SK-N-SH treated with all-trans-retinoic acid at 6 μM for 48 hours (cell line): ENCODE data around the gene POLE4.

Experiments used
- ATAC-seq: fragments of 200-7000 bp; cut with Tn5 transposase; 3 replicates; pipeline ENCODE4 v1.9.1; 2020; ENCODE audit warnings: mild to moderate bottlenecking, moderate library complexity
- BACH2 ChIP-seq: fragments of 250-450 bp; sonication (Bioruptor Pico); IDR thresholded peaks from 2 replicates; pipeline ENCODE4 v1.9.0; 2021; ENCODE audit warnings: mild to moderate bottlenecking, borderline replicate concordance
- ESRRG ChIP-seq: fragments of 250-450 bp; sonication (Bioruptor Pico); IDR thresholded peaks from 2 replicates; pipeline ENCODE4 v1.6.1; 2021; ENCODE audit warnings: mild to moderate bottlenecking
- ISL1 ChIP-seq: fragments of 250-450 bp; sonication (Bioruptor Pico); IDR thresholded peaks from 2 replicates; pipeline ENCODE4 v2.1.2; 2022; ENCODE audit warnings: mild to moderate bottlenecking, moderate library complexity
- OSR1 ChIP-seq: fragments of 250-450 bp; sonication (Bioruptor Pico); IDR thresholded peaks from 2 replicates; pipeline ENCODE4 v1.8.0; 2022; ENCODE audit warnings: moderate library complexity, mild to moderate bottlenecking, inconsistent platforms
- PPARA ChIP-seq: fragments of 250-450 bp; sonication (Bioruptor Pico); IDR thresholded peaks from 2 replicates; pipeline ENCODE4 v1.5.0; 2020; ENCODE audit warnings: mild to moderate bottlenecking, borderline replicate concordance
- SNAI2 ChIP-seq: fragments of 250-450 bp; sonication (Bioruptor Pico); IDR thresholded peaks from 2 replicates; pipeline ENCODE4 v1.5.0; 2020; ENCODE audit warnings: mild to moderate bottlenecking, moderate library complexity
- TCF4 ChIP-seq: fragments of 250-450 bp; sonication (Bioruptor Pico); IDR thresholded peaks from 2 replicates; pipeline ENCODE4 v1.8.0; 2021; ENCODE audit warnings: mild to moderate bottlenecking, moderate library complexity, borderline replicate concordance
- TOX ChIP-seq: fragments of 250-450 bp; sonication (Bioruptor Pico); IDR thresholded peaks from 2 replicates; pipeline ENCODE4 v1.8.0; 2021; ENCODE audit warnings: mild to moderate bottlenecking, moderate library complexity, borderline replicate concordance
- ZC3H10 ChIP-seq: fragments of 250-450 bp; sonication (Bioruptor Pico); IDR thresholded peaks from 2 replicates; pipeline ENCODE4 v1.5.1; 2021; ENCODE audit warnings: mild to moderate bottlenecking, moderate library complexity
- ZFP3 ChIP-seq: fragments of 250-450 bp; sonication (Bioruptor Pico); IDR thresholded peaks from 2 replicates; pipeline ENCODE4 v1.5.0; 2020; ENCODE audit warnings: mild to moderate bottlenecking, moderate library complexity
- ZNF565 ChIP-seq: fragments of 450-650 bp; formaldehyde crosslinking; conservative IDR thresholded peaks from 2 replicates; pipeline ENCODE4 v1.5.0; 2020; ENCODE audit warnings: low read depth, mild to moderate bottlenecking, moderate library complexity
- ZNF8 ChIP-seq: fragments of 450-650 bp; formaldehyde crosslinking; IDR thresholded peaks from 2 replicates; pipeline ENCODE4 v1.5.0; 2020; ENCODE audit warnings: mild to moderate bottlenecking, moderate library complexity
- TF ChIP-seq, protein P1 (sequence below): fragments of 250-450 bp; sonication (Bioruptor Pico); IDR thresholded peaks from 2 replicates; pipeline ENCODE4 v1.5.0; 2020; ENCODE audit warnings: mild to moderate bottlenecking, moderate library complexity
- TF ChIP-seq, protein P2 (sequence below): fragments of 250-450 bp; sonication (Bioruptor Pico); IDR thresholded peaks from 2 replicates; pipeline ENCODE4 v1.5.1; 2021; ENCODE audit warnings: mild to moderate bottlenecking, moderate library complexity

Gene POLE4

DNA sequence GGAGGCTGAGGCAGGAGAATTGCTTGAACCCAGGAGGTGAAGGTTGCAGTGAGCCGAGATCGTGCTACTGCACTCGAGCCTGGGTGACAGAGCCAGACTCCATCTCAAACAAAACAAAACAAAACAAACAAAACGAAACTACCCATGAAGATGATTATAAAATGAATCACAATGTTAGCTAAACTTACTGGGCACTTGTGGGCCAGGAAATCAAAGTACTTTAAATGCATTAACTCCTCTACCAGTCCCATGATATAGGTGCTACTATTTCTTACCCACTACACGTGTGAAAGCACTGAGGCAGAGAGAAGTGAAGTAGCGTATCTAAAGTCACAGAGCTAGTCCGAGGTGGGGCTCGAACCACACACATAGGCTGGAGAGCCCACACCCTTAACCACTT, 53.6 kb downstream of the POLE4 start:
- TF ChIP-seq, protein P1, sequence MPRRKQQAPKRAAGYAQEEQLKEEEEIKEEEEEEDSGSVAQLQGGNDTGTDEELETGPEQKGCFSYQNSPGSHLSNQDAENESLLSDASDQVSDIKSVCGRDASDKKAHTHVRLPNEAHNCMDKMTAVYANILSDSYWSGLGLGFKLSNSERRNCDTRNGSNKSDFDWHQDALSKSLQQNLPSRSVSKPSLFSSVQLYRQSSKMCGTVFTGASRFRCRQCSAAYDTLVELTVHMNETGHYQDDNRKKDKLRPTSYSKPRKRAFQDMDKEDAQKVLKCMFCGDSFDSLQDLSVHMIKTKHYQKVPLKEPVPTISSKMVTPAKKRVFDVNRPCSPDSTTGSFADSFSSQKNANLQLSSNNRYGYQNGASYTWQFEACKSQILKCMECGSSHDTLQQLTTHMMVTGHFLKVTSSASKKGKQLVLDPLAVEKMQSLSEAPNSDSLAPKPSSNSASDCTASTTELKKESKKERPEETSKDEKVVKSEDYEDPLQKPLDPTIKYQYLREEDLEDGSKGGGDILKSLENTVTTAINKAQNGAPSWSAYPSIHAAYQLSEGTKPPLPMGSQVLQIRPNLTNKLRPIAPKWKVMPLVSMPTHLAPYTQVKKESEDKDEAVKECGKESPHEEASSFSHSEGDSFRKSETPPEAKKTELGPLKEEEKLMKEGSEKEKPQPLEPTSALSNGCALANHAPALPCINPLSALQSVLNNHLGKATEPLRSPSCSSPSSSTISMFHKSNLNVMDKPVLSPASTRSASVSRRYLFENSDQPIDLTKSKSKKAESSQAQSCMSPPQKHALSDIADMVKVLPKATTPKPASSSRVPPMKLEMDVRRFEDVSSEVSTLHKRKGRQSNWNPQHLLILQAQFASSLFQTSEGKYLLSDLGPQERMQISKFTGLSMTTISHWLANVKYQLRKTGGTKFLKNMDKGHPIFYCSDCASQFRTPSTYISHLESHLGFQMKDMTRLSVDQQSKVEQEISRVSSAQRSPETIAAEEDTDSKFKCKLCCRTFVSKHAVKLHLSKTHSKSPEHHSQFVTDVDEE (CRISPR knock-in tag), result no peak
- TF ChIP-seq ESRRG (CRISPR knock-in tag) (no peak), ZFP3 (no peak), ZNF565 (CRISPR knock-in tag) (no peak), OSR1 (no peak), ZNF8 (CRISPR knock-in tag) (no peak), ISL1 (no peak)
- TF ChIP-seq, protein P2, sequence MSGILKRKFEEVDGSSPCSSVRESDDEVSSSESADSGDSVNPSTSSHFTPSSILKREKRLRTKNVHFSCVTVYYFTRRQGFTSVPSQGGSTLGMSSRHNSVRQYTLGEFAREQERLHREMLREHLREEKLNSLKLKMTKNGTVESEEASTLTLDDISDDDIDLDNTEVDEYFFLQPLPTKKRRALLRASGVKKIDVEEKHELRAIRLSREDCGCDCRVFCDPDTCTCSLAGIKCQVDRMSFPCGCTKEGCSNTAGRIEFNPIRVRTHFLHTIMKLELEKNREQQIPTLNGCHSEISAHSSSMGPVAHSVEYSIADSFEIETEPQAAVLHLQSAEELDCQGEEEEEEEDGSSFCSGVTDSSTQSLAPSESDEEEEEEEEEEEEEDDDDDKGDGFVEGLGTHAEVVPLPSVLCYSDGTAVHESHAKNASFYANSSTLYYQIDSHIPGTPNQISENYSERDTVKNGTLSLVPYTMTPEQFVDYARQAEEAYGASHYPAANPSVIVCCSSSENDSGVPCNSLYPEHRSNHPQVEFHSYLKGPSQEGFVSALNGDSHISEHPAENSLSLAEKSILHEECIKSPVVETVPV (CRISPR knock-in tag), result no peak
- TF ChIP-seq, all 23 proteins: peak for 0
- ATAC-seq, result no peak

DNA sequence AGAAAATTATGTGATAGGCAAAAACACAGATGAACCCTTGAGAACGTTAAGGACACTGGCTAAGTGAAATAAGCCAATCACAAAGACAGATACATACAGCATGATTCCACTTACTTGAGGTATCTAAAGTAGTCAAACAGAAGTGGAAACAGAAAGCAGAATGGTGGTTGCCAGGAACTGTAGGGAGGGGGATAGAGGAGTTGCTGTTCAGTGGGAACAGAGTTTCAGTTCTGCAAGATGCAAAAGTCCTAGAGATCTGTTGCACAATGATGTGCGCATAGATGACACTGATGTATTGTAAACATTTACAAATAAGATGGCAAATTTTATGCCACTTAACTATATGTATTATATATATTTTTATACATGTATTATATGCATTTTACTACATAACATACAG, 59.7 kb downstream of the POLE4 start:
- ATAC-seq, result no peak
- TF ChIP-seq ISL1 (no peak), SNAI2 (no peak), PPARA (CRISPR knock-in tag) (no peak), TOX (CRISPR knock-in tag) (no peak), ZC3H10 (CRISPR knock-in tag) (no peak), TCF4 (no peak), ZNF8 (CRISPR knock-in tag) (no peak), BACH2 (CRISPR knock-in tag) (no peak)
